Fibroblast of skin of abdomen (primary cell): ENCODE measurements around the gene SLC4A11.
"Not testable (repeated sequence)": the region's sequence is repeated elsewhere in the genome, so short reads cannot be mapped to it uniquely, and the experiment has no call there.

Source experiments
- DNase-seq: peaks from one replicate; pipeline ENCODE4 v3.0.0-alpha.2; 2013

Gene SLC4A11

DNA sequence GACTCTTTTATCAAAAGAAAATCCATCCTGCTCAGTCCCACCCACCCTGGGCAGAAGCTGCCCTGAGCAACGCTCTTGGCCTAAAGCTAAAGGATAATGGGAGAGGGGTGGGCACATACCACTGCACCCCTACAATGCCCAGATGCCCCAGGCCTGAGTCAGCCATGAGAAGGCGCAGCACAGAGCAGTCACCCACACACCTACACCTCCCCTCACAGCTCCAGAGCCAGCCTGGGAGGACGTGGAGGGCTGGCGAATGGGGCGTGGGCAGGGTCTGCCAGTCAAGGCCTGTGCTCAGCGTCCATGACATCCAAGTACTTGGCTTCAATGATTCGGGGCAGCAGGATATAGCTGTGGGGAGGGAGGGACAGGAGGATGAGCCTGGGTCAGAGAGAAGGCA, 11.5 kb downstream of the SLC4A11 start:
- DNase-seq = no peak

GRCh38 chr20:3226864-3227263, 12.1 kb downstream of the SLC4A11 start:
- DNase-seq = no peak

GRCh38 chr20:3226093-3226492, 12.9 kb downstream of the SLC4A11 start:
- DNase-seq = no peak

- DNase-seq = no peak
These were observed 14.1 kb downstream of the SLC4A11 start for GRCh38 chr20:3224681-3225421.

DNA sequence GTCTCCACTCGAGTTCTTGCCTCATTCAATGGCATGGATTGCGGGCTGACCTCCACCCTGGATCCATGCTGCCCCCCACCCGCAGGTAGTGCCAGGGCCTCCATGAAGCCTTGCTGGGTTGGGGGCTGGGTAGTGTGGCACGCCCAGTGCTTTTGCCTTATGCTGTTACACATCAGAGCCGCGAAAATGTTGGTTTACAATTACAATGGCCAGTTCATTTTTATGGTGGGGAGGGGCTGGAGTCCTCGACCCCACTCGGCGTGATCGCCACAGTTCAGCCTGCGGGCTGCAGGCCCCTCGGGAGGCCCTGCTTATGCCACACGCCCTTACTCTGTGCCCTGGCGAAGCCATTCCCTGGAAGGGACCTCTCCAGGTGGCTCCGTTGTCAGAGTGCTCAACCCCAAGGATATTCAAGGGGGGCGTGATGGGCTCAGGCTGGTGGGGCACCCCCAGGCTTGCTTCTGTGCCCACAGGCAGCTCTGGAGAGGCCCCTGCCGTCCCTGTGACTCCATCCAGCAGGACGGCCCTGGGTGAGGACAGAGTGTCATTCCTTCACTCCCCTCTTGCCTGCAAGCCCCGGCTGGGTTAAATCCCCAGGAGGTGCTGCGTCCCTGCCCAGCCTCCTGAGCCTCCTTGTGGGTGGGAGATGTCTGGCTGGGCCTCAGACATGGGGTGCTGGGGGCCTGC, 14.9 kb downstream of the SLC4A11 start:
- DNase-seq = no peak

GRCh38 chr20:3223651-3223993, 15.4 kb downstream of the SLC4A11 start:
- no peak for DNase-seq

GRCh38 chr20:3222635-3223600, 16.1 kb downstream of the SLC4A11 start:
- DNase-seq = no peak

GRCh38 chr20:3221398-3222226, 17.4 kb downstream of the SLC4A11 start:
- no peak for DNase-seq

- peak; percentile 36 for DNase-seq
These were observed 20.5 kb downstream of the SLC4A11 start for GRCh38 chr20:3218307-3218988.

- DNase-seq = not testable (repeated sequence)
These were observed 23.6 kb downstream of the SLC4A11 start for GRCh38 chr20:3215359-3215917.

GRCh38 chr20:3213226-3213625, 25.8 kb downstream of the SLC4A11 start:
- no peak for DNase-seq

GRCh38 chr20:3210346-3210745, 28.6 kb downstream of the SLC4A11 start:
- DNase-seq = no peak

GRCh38 chr20:3209946-3210317, 29.1 kb downstream of the SLC4A11 start:
- DNase-seq = no peak

DNA sequence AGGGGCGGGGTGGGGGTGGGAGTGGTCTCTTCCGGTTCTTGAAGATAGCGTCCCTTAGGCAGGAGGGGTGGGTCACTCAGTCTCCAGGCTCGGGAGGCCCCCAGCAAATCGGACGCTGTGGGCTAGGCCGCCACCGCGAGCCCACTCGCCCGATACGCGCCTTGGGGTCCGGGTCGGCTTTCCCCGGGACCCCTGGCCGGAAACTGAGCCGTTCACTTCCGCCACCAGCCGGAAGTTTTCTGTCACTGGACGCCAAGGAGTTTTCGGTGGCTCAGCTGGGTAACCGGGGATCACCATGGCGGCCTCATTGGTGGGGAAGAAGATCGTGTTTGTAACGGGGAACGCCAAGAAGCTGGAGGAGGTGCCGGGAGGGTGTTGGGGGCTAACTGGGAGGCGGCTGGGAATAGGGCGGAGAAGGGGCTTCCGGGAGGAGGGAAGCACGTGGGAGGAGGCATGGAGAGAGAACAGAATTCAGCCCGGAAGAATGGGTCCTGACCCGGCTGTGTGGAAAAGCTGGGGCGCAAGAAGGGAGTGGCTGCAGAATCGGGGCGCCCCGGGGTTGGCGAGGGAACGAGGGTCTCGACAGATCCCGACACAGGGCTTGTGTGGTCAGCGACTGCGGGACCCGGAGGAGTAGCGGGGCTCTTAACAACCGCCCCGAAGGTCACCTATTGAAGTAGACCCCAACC, 29.6 kb downstream of the SLC4A11 start, which contains the start of gene ITPA:
Gene ITPA, plus strand, starts transcription at position 242 of the 689 bp plus-strand sequence. Its CDS starts 54 bp downstream, at position 296.
- DNase-seq = peak; percentile 26

- no peak for DNase-seq
These were observed 30.2 kb downstream of the SLC4A11 start for GRCh38 chr20:3208786-3209256.

DNA sequence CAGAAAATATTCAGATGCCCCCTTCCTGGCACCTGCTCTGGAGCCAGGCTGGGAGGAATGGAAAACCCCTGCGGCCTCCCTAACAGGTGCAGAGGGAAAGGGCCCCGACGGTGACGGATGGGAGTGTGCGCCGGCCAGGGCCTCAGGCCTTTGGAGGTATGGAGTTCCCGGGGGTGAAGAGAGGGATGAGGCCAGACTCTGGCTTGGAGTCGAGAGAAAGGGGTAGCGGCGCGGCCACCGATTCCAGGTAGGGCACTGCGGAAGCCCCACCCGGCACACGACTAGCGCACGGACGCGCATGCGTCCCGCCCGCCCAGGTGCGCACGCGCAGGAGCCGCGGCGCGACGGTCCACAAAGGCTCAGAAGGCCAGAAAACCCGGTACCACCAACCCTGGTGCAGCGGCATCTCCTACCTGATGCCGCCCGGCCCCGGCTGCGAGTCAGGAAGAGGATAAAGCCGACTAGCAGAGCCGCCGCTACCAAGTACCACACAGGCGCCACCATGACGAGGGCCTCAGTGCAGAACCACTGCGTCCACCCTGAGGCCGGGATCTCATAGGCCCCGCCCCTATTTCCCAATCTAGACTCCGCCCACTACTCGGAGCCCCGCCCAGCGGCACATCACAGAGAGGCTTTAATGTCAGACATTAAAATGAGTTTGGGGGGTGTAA, 34.7 kb downstream of the SLC4A11 start, which contains the start of gene DDRGK1:
Gene DDRGK1, minus strand, starts transcription at position 559 of the 671 bp plus-strand sequence. Its CDS starts 55 bp downstream, at position 504.
- DNase-seq = peak; percentile 78

GRCh38 chr20:3203315-3204123, 35.5 kb downstream of the SLC4A11 start:
- DNase-seq = peak; percentile 10

GRCh38 chr20:3202965-3203314, 36.0 kb downstream of the SLC4A11 start:
- DNase-seq = no peak
